ENCODE data around the gene SYT14. TPM values are rescaled to one million over a fixed set of nuclear protein-coding genes. Genes with fewer than 3 reads are reported as not detected.

Gene SYT14
- polyA plus RNA-seq, 1 donor = 1.0 TPM

DNA sequence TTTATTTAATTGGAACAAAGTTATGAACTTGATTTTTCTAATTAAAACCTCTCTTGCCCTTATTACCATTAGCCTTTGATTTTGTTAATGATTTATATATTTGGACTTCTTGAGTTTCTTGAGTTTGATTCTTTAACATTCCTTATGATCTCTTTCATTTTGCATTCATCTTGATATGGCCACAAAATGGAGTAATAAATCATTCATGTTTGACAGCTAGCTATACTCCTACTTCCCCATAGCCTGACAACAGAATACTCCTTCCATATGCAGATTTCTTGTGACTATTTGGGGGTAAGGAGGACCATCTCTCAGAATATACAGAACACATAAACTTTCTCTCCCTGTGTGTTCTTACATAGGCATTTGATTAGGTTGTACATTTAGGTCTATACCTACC lies 119.6 kb downstream of the SYT14 start:
- Histone ChIP-seq H3K27me3 (ENCODE audit: control insufficient read depth, insufficient read depth, low read length) (no peaks in the 10 kb centered on the region), H3K4me1 (ENCODE audit: control insufficient read depth, insufficient read depth, low read length) (no peaks in the 10 kb centered on the region), H3K9me3 (ENCODE audit: control insufficient read depth, low read depth, low read length) (no peaks in the 10 kb centered on the region), H3K36me3 (ENCODE audit: control insufficient read depth, insufficient read depth, low read length) (no peaks in the 10 kb centered on the region), H3K4me3 (ENCODE audit: low read length) (no peak overlapping the region), H3K27ac (ENCODE audit: low read length) (no peak overlapping the region)
- DNase-seq = no peak

DNA sequence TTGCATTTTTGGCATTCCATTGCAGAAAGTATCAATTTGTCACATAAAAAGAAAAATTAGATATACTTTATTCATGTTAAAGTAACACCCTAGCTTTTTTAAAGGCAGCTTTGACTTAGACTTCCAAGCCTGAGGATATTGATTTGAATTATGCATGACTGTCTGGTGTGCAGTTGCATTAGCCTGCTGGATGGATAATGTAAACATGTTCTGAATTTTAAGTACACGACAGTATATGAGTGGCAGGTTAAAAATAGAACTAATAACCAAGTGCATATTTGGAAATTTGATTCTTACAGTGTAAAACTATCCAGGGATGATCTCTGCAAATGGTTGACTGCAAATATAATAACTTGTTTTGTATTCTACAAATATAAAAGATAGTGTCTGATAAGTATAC lies 124.0 kb downstream of the SYT14 start:
- no peak for DNase-seq
- Histone ChIP-seq H3K27me3 (ENCODE audit: control insufficient read depth, insufficient read depth, low read length) (no peaks in the 10 kb centered on the region), H3K4me3 (ENCODE audit: low read length) (no peak overlapping the region), H3K36me3 (ENCODE audit: control insufficient read depth, insufficient read depth, low read length) (no peaks in the 10 kb centered on the region), H3K4me1 (ENCODE audit: control insufficient read depth, insufficient read depth, low read length) (no peaks in the 10 kb centered on the region), H3K27ac (ENCODE audit: low read length) (no peak overlapping the region), H3K9me3 (ENCODE audit: control insufficient read depth, low read depth, low read length) (no peaks in the 10 kb centered on the region)
- 75% methylated on average over 1 of the region's 1 CpG for WGBS (ENCODE audit: insufficient coverage, low lambda C conversion rate)

DNA sequence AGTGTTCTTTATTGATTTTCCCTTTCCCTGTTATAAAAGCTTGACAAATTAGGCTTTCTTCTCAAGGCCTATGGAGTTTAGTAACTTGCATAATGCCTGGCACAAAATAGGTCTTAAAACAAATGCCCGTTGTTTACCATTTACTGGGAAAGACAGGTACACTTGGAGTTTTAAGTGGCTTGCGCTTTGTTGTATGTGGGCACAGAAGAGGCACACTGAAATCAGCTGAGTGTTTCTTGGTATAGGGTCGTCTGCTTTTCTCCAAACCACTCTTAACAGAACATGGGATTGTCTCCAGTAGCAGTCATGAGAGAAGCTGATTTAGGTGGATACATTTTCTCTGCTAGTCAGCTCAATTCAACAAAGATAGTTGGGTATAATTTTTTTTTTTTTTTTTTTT lies 132.5 kb downstream of the SYT14 start:
- H3K27me3 ChIP-seq (ENCODE audit: control insufficient read depth, insufficient read depth, low read length) = no peaks in the 10 kb centered on the region
- no CpG with 5 or more reads among the region's 3 CpGs for WGBS (ENCODE audit: insufficient coverage, low lambda C conversion rate)
- no peak for DNase-seq

DNA sequence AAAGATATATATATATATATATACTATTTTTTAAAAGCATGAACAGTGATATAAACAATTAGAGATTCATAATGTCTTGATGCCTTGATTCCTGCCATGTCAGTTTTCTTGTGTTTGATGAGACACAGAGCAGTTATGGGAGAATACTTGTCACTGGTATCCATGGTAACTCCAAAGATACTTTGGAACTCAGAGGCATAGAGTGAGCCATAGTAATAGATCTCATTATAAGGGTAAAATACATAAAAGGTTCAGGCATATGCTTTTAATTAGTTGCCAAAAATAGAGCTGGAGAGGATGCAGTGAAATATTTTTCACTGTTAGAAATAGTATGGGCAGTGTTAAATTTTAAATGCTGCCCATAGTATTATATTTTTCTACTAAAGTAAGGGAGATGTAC lies 134.1 kb downstream of the SYT14 start:
- H3K4me1 ChIP-seq (ENCODE audit: control insufficient read depth, insufficient read depth, low read length) = no peaks in the 10 kb centered on the region
- H3K9me3 ChIP-seq (ENCODE audit: control insufficient read depth, low read depth, low read length) = no peaks in the 10 kb centered on the region
- H3K4me3 ChIP-seq (ENCODE audit: low read length) = no peak overlapping the region
- H3K36me3 ChIP-seq (ENCODE audit: control insufficient read depth, insufficient read depth, low read length) = no peaks in the 10 kb centered on the region
- no peak for DNase-seq
- no peak overlapping the region for H3K27ac ChIP-seq (ENCODE audit: low read length)
- no peaks in the 10 kb centered on the region for H3K27me3 ChIP-seq (ENCODE audit: control insufficient read depth, insufficient read depth, low read length)

More for the DNA sequence above, 132.5 kb downstream of the SYT14 start:
- no peaks in the 10 kb centered on the region for H3K4me1 ChIP-seq (ENCODE audit: control insufficient read depth, insufficient read depth, low read length)
- H3K4me3 ChIP-seq (ENCODE audit: low read length) = no peak overlapping the region
- H3K9me3 ChIP-seq (ENCODE audit: control insufficient read depth, low read depth, low read length) = no peaks in the 10 kb centered on the region
- H3K36me3 ChIP-seq (ENCODE audit: control insufficient read depth, insufficient read depth, low read length) = no peaks in the 10 kb centered on the region
- no peak overlapping the region for H3K27ac ChIP-seq (ENCODE audit: low read length)

DNA sequence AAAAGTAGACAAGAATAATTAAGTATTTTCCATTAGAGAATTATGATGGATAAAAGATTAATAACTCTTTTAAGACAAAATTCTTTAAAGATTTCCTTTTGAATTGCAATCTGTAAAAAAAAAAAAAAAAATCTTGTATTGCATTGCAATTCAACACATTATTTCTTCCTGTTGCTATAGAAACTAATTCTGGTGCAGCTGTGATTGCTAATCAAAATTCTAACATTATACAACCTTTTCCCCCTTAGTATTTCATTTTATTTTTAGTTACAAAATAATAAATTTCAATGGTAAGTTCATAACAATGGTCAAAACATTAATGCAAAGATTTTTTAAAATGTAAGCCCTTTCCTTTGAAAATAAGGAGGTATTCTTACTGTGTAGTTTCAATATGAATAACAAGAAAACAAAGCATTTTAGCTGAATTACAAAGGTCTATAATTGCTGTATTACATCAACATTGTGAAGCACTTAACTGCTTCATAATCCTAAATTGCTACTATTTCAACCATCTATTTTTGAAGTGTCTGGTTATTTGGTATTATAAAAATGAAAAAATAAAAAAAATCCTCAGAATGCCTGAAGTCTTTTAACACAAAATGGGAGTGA lies 135.0 kb downstream of the SYT14 start:
- Histone ChIP-seq H3K36me3 (ENCODE audit: control insufficient read depth, insufficient read depth, low read length) (no peaks in the 10 kb centered on the region), H3K4me1 (ENCODE audit: control insufficient read depth, insufficient read depth, low read length) (no peaks in the 10 kb centered on the region), H3K27ac (ENCODE audit: low read length) (no peak overlapping the region), H3K27me3 (ENCODE audit: control insufficient read depth, insufficient read depth, low read length) (no peaks in the 10 kb centered on the region), H3K4me3 (ENCODE audit: low read length) (no peak overlapping the region), H3K9me3 (ENCODE audit: control insufficient read depth, low read depth, low read length) (no peaks in the 10 kb centered on the region)
- no peak for DNase-seq

DNA sequence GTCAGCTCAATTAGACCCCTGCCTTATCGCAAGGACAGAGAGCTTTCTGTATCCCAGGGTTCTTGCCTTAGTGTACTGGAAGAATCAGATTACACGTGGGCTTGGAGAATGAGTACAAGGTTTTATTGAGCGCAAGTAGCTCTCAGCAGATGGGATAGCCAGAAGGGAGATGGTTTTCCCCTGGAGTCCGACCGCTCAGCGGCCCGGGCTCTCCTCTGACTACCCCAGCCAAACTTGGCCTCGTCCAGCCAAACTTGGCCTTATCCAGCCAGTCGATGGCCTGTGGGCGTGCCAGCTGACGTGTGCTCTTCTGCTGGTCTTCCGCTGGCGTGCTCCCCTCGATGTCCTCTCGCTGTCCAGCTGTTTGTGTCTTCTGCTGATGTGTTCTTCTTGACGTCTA lies 136.9 kb downstream of the SYT14 start:
- H3K4me3 ChIP-seq (ENCODE audit: low read length) = no peak overlapping the region
- H3K27me3 ChIP-seq (ENCODE audit: control insufficient read depth, insufficient read depth, low read length) = no peaks in the 10 kb centered on the region
- DNase-seq = no peak
- no peaks in the 10 kb centered on the region for H3K36me3 ChIP-seq (ENCODE audit: control insufficient read depth, insufficient read depth, low read length)
- H3K27ac ChIP-seq (ENCODE audit: low read length) = no peak overlapping the region
- WGBS (ENCODE audit: insufficient coverage, low lambda C conversion rate) = no CpG with 5 or more reads among the region's 16 CpGs
- no peaks in the 10 kb centered on the region for H3K9me3 ChIP-seq (ENCODE audit: control insufficient read depth, low read depth, low read length)
- H3K4me1 ChIP-seq (ENCODE audit: control insufficient read depth, insufficient read depth, low read length) = no peaks in the 10 kb centered on the region

DNA sequence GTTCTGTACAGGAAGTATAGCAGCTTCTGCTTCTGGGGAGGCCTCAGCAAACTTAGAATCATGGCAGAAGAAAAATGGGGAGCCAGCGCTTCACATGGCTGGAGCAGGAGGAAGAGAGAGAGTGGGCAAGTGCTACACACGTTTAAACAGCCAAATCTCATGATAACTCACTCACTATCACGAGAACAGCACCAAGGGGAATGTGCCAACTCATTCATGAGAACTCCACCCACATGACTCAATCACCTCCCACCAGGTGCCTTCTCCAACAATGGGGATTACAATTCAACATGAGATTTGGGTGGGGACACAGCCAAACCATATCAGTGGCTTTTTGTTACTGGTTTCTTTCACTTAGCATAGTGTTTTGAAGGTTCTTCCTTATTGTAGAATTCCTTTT lies 138.6 kb downstream of the SYT14 start:
- no peaks in the 10 kb centered on the region for H3K36me3 ChIP-seq (ENCODE audit: control insufficient read depth, insufficient read depth, low read length)
- no peak for DNase-seq
- H3K27me3 ChIP-seq (ENCODE audit: control insufficient read depth, insufficient read depth, low read length) = no peaks in the 10 kb centered on the region
- H3K4me3 ChIP-seq (ENCODE audit: low read length) = no peak overlapping the region
- 100% methylated on average over 1 of the region's 3 CpGs for WGBS (ENCODE audit: insufficient coverage, low lambda C conversion rate)
- no peak overlapping the region for H3K27ac ChIP-seq (ENCODE audit: low read length)
- H3K4me1 ChIP-seq (ENCODE audit: control insufficient read depth, insufficient read depth, low read length) = no peaks in the 10 kb centered on the region
- no peaks in the 10 kb centered on the region for H3K9me3 ChIP-seq (ENCODE audit: control insufficient read depth, low read depth, low read length)

DNA sequence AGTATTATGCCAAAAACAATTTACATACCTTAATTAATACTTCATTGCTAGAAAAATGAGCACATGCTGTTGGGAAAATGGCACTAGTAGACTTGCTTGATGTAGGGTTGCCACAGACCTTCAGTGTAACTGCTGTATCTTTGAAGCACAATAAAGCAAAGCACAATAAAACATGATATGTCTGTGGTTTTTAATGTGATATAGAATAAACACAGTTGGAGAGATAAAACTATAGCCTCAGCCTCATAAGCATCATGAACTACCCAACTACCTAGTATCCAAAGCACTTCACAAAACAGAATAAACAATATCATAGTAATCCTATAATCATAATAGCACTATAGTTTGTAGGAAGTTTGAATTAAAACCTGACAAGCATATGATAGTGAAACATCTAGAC lies 143.5 kb downstream of the SYT14 start:
- Histone ChIP-seq H3K36me3 (ENCODE audit: control insufficient read depth, insufficient read depth, low read length) (no peaks in the 10 kb centered on the region), H3K9me3 (ENCODE audit: control insufficient read depth, low read depth, low read length) (no peaks in the 10 kb centered on the region), H3K4me1 (ENCODE audit: control insufficient read depth, insufficient read depth, low read length) (no peaks in the 10 kb centered on the region), H3K4me3 (ENCODE audit: low read length) (no peak overlapping the region), H3K27me3 (ENCODE audit: control insufficient read depth, insufficient read depth, low read length) (no peaks in the 10 kb centered on the region), H3K27ac (ENCODE audit: low read length) (no peak overlapping the region)
- DNase-seq = no peak

DNA sequence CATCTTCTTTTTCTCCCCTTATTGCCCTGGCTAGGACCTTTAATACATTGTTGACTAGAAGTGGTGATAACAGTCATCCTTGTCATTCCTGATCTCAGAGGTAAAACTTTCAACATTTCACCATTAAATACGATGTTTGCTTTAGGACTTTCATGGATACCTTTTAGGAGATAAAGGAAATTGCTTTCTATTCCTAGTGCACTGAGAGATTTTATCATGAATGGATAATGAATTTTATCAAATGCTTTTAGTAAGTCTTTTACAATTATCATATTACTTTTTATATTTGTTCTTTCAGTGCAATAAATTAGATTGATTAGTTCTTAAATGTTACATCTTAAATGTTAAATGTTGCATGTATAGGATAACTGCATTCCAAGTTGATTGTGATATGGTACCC lies 147.3 kb downstream of the SYT14 start:
- Histone ChIP-seq H3K4me3 (ENCODE audit: low read length) (no peak overlapping the region), H3K9me3 (ENCODE audit: control insufficient read depth, low read depth, low read length) (no peaks in the 10 kb centered on the region), H3K27ac (ENCODE audit: low read length) (no peak overlapping the region), H3K4me1 (ENCODE audit: control insufficient read depth, insufficient read depth, low read length) (no peaks in the 10 kb centered on the region), H3K36me3 (ENCODE audit: control insufficient read depth, insufficient read depth, low read length) (no peaks in the 10 kb centered on the region), H3K27me3 (ENCODE audit: control insufficient read depth, insufficient read depth, low read length) (no peaks in the 10 kb centered on the region)
- 0% methylated on average over 1 of the region's 1 CpG for WGBS (ENCODE audit: insufficient coverage, low lambda C conversion rate)
- DNase-seq = no peak

DNA sequence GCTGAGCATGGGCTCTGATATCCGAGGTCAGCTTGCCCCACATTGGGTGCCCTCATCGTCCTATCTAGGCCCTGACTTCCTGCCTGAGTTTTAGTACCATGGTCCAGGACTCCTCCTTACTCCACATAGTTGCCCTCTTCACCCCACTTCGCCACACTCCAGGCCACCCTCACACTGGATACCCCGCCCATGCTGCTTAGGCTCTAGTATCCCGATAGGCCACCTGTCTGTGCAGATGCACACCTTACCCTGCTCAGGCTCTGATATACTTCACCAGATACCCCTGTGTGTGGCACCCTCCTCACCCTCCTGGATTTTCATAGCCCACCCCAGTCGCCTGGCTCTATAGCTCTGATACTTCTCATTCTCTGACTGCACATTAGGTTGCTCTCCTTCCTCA lies 149.0 kb downstream of the SYT14 start:
- 60% methylated on average over 1 of the region's 6 CpGs for WGBS (ENCODE audit: insufficient coverage, low lambda C conversion rate)
- no peaks in the 10 kb centered on the region for H3K27me3 ChIP-seq (ENCODE audit: control insufficient read depth, insufficient read depth, low read length)
- peak in 1 of 2 donors; percentile 2 for DNase-seq
- no peaks in the 10 kb centered on the region for H3K9me3 ChIP-seq (ENCODE audit: control insufficient read depth, low read depth, low read length)
- no peak overlapping the region for H3K27ac ChIP-seq (ENCODE audit: low read length)
- no peaks in the 10 kb centered on the region for H3K4me1 ChIP-seq (ENCODE audit: control insufficient read depth, insufficient read depth, low read length)
- no peaks in the 10 kb centered on the region for H3K36me3 ChIP-seq (ENCODE audit: control insufficient read depth, insufficient read depth, low read length)
- no peak overlapping the region for H3K4me3 ChIP-seq (ENCODE audit: low read length)

DNA sequence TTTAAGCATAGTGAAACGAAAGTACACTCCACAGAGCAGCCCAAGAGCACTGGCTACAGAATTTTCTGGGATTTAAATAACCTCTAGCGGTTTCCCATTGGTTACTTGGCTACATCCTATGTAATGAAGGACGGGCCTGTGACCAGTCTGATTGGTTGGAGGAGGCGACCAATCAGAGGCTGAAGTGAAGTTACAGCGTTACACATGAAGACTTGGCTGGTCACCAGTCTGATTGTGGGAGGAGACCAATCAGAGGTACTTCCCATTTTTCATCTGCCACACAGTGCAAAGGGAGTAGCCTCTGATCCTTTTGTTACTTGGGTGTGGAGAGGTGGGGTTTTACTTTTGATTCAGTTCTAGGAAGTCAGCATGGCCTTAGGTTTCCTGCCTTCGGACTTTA lies 151.8 kb downstream of the SYT14 start:
- Histone ChIP-seq H3K36me3 (ENCODE audit: control insufficient read depth, insufficient read depth, low read length) (no peaks in the 10 kb centered on the region), H3K9me3 (ENCODE audit: control insufficient read depth, low read depth, low read length) (no peaks in the 10 kb centered on the region), H3K27me3 (ENCODE audit: control insufficient read depth, insufficient read depth, low read length) (no peaks in the 10 kb centered on the region), H3K27ac (ENCODE audit: low read length) (no peak overlapping the region), H3K4me3 (ENCODE audit: low read length) (no peak overlapping the region), H3K4me1 (ENCODE audit: control insufficient read depth, insufficient read depth, low read length) (no peaks in the 10 kb centered on the region)
- no CpG with 5 or more reads among the region's 6 CpGs for WGBS (ENCODE audit: insufficient coverage, low lambda C conversion rate)
- no peak for DNase-seq
